ENCODE results near the gene ZFAND2A.

ZFAND2A gene

DNA sequence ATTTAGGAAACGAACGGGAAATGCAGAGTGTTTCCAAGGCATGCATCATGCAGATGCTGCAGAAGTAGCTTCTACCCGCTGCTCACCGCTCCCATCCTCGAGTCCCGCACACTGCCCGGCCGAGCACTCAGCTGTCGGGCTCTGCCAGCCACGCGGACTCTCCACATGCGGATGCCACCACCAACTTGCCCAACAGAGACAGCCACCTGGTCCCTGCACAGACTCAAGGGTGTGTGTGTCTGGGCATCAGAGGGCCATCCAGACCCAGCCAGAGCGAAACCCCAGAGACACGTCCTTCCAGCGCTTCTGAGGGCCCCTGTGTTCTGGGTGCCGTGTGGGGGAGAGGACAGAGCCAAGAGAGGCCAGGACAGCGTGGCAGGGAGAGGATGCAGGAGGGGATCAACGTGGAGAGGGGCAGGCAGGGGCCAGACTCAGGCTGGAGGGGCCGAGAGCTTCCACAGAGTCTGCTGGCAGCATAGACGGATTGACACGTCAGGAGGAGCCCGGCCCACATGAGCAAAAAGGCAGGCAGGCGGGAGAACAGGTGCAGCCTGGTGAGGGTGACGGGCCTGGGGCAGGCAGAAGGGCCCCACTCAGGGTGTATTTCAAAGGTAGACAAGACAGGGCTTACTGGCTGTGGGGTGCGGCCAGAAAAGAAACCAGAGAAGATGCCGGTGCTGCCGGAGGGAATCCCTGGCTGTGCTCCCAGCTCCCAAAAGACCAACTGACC lies 53.8 kb downstream of the ZFAND2A start:
- TF ChIP-seq, protein P1, sequence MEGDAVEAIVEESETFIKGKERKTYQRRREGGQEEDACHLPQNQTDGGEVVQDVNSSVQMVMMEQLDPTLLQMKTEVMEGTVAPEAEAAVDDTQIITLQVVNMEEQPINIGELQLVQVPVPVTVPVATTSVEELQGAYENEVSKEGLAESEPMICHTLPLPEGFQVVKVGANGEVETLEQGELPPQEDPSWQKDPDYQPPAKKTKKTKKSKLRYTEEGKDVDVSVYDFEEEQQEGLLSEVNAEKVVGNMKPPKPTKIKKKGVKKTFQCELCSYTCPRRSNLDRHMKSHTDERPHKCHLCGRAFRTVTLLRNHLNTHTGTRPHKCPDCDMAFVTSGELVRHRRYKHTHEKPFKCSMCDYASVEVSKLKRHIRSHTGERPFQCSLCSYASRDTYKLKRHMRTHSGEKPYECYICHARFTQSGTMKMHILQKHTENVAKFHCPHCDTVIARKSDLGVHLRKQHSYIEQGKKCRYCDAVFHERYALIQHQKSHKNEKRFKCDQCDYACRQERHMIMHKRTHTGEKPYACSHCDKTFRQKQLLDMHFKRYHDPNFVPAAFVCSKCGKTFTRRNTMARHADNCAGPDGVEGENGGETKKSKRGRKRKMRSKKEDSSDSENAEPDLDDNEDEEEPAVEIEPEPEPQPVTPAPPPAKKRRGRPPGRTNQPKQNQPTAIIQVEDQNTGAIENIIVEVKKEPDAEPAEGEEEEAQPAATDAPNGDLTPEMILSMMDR (IDR thresholded peaks at IDR 0.05; ENCODE audit: low read depth, low read length): no peak
- DNase-seq (ENCODE audit: low read depth, low spot score): no peak
- in situ Hi-C loops (cut with HindIII; ENCODE audit: low sequenced_read_pairs): no loop called here

DNA sequence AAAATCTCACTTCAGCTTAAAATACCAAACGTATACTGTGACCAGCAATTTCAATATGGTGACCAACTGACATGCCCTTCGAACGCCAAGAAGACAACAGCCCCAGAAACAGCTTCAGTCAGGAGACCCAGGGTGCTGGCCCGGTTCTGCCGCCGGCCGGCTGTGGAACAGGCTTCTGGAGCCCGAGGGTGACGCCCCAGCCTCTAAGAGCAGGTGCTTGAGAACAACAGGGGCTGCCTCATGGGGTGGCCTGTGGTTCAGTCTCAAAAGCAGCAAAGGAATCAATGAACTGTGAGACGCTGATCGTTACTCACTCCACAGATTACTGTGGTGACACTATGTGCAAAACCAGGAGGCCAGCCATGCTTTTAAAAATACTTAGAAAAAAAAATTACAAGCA lies 54.8 kb downstream of the ZFAND2A start:
- in situ Hi-C loops (cut with HindIII; ENCODE audit: low sequenced_read_pairs): no loop called here
- TF ChIP-seq, protein P1 (IDR thresholded peaks at IDR 0.05; ENCODE audit: low read depth, low read length): no peak
- no peak overlapping the region for H3K4me3 ChIP-seq (ENCODE audit: low read depth, low read length)

More for the DNA sequence above, 53.8 kb downstream of the ZFAND2A start:
- H3K4me3 ChIP-seq (ENCODE audit: low read depth, low read length): no peak overlapping the region

DNA sequence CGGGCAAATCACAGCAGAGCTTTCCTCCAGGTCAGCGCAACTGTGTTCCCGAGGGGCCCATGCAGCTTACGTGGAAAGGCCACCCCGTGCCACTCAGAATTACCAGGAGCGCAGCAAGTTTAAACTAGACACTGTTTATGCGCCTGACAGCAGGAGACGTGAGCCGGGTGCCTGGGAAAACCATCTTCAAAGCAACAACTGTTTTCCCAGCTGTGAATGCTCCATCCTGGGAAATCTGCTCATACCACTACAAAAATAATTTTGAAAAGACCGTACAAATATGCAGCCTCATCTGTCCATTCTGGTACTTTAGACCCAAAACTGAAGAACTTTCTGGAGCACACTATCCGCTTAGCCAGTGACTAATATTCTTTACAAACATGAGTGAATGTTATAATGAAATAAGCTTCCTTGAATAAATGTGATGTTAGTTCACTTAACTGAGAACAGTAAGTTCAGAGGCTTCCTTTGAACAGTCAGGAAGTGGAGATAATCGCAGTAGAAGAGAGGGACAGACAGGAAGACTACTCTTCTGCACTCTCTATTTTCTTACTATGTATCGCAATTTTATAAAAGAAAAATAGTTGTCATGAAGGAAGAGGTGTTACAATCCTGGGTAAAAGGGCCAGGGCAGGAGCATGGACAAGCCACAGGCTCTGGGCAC lies 55.3 kb downstream of the ZFAND2A start:
- no peak overlapping the region for H3K4me3 ChIP-seq (ENCODE audit: low read depth, low read length)
- TF ChIP-seq, protein P1 (IDR thresholded peaks at IDR 0.05; ENCODE audit: low read depth, low read length): no peak
- DNase-seq (ENCODE audit: low read depth, low spot score): peak; percentile 61
- in situ Hi-C loops (cut with HindIII; ENCODE audit: low sequenced_read_pairs): no loop called here

More for the DNA sequence above, 54.8 kb downstream of the ZFAND2A start:
- no peak for DNase-seq (ENCODE audit: low read depth, low spot score)

DNA sequence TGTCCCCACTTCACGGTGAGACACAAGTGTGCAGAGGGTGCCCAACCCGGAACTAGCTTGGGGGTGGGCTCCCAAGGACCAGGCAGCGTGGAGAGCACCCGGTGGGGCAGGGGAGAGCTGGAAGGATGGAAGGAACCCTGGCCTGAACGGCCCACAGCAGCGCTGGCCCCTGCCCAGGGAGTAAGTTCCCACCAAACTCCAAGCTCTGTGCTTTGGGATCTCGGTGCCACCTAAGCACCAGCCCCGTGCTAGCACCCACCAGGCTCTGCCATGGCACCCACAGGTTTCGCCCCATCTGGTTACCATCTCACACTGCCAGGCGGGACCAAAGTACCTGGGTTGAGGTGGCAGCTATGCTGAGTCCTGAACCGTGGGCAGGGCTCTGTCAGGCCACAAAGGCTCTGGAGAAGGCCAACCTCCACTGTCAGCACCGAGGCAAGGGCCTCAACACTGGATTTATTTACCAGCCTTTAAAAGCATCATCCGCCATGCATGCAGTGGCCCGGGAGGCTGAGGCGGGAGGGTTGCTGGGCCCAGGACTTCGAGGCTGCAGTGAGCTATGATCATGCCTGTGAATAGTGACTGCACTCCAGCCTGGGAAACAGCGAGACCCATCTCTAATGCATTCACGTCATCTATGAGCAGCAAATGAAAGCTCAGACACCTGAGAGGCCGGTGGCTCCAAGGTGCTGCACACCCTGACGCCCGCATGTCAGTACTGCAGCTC lies 56.0 kb downstream of the ZFAND2A start:
- no peak for DNase-seq (ENCODE audit: low read depth, low spot score)
- no peak overlapping the region for H3K4me3 ChIP-seq (ENCODE audit: low read depth, low read length)
- TF ChIP-seq, protein P1 (IDR thresholded peaks at IDR 0.05; ENCODE audit: low read depth, low read length): no peak
- in situ Hi-C loops (cut with HindIII; ENCODE audit: low sequenced_read_pairs): no loop called here

DNA sequence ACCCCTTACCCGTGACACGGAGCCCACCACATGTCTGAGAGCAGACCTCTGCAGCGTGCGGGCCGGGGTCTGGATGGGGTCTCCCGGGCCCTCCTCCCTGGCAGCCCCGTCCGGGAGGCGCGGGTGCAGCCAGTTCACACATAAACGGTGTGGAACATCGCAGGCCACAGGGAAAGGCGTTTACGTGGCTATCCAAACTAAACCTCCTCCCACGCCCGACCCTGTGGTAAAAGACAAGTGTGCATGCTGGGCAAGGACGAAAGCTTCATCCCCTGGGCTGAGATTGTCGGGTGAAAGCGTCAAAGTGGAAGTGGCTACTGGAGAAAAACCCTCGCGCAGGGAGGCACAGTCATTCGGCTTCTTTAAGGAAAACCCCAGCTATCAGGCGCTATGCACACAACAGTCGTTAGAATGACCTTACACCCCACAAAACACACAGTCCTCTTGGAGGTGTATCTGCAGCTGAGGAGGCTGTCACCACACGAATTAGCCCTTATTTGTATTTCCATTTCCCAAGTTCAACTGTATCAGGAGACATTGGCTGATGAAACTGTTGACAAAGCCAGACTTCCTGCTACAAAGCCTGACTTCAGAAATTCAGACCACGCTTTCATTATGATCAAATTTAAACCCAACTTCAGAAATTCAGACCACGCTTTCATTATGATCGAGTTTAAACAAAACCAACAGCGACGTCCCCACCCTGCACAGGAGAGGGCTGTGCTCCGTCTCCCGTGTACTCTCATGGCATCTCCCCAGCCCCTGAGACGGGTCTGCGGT lies 56.8 kb downstream of the ZFAND2A start:
- in situ Hi-C loops (cut with HindIII; ENCODE audit: low sequenced_read_pairs): no loop called here
- TF ChIP-seq, protein P1 (IDR thresholded peaks at IDR 0.05; ENCODE audit: low read depth, low read length): no peak
- H3K4me3 ChIP-seq (ENCODE audit: low read depth, low read length): no peak overlapping the region
- DNase-seq (ENCODE audit: low read depth, low spot score): no peak

All from astrocyte of the spinal cord (primary cell).